OCI-LY3 (cell line): ENCODE results near the gene ANKRD11.

Experiments
- H2AFZ ChIP-seq: fragments of 200-600, 300-600 bp; shearing (Covaris generic); 2 replicates; pipeline ENCODE4 v1.6.0; 2014; ENCODE audit warnings: antibody characterized with exemption, low read depth, low read length
- H3K27ac ChIP-seq: fragments of 200-600, 300-600 bp; sonication (generic); 2 replicates; pipeline ENCODE4 v1.5.1; 2014; ENCODE audit warnings: mild to moderate bottlenecking, low read length, moderate library complexity, mixed read lengths
- H3K27me3 ChIP-seq: fragments of 200-600, 300-600 bp; sonication (generic); 2 replicates; pipeline ENCODE4 v1.6.1; 2014; ENCODE audit warnings: low read depth, low read length, mixed read lengths
- H3K36me3 ChIP-seq: fragments of 200-600, 300-600 bp; sonication (generic); replicated peaks from 2 replicates; pipeline ENCODE3; 2014; ENCODE audit warnings: low read depth, low read length, mixed read lengths
- H3K4me1 ChIP-seq: fragments of 300-600, 200-600 bp; sonication (generic); 2 replicates; pipeline ENCODE4 v1.6.1; 2014; ENCODE audit warnings: low read length, mixed read lengths
- H3K4me2 ChIP-seq: fragments of 200-600, 300-600 bp; sonication (generic); 2 replicates; pipeline ENCODE4 v1.6.1; 2014; ENCODE audit warnings: low read length, mixed read lengths
- H3K4me3 ChIP-seq: fragments of 300-600, 200-600 bp; sonication (generic); 2 replicates; pipeline ENCODE4 v1.5.1; 2014; ENCODE audit warnings: antibody characterized with exemption, mild to moderate bottlenecking, low read length, moderate library complexity
- H3K79me2 ChIP-seq: fragments of 300-600, 200-600 bp; shearing (Covaris generic); 2 replicates; pipeline ENCODE4 v1.6.1; 2014; ENCODE audit warnings: mild to moderate bottlenecking, low read length, mixed read lengths
- H3K9ac ChIP-seq: fragments of 300-600, 200-600 bp; shearing (Covaris generic); 2 replicates; pipeline ENCODE4 v1.6.0; 2014; ENCODE audit warnings: mild to moderate bottlenecking, low read length, moderate library complexity
- H3K9me3 ChIP-seq: fragments of 200-600, 300-600 bp; shearing (Covaris generic); 2 replicates; pipeline ENCODE4 v1.6.1; 2014; ENCODE audit warnings: low read length, mixed read lengths; ENCODE audit not compliant: insufficient read depth
- H4K20me1 ChIP-seq: fragments of 200-600, 300-600 bp; sonication (generic); 2 replicates; pipeline ENCODE4 v1.6.1; 2016; ENCODE audit warnings: low read length, mixed read lengths; ENCODE audit not compliant: insufficient read depth
- CTCF ChIP-seq: fragments of 200-600, 300-600 bp; sonication (generic); IDR thresholded peaks from 2 replicates; pipeline ENCODE4 v1.5.1; 2014; ENCODE audit warnings: antibody characterized with exemption, low read length, low read depth
- EZH2phosphoT487 ChIP-seq: fragments of 200-600 bp; shearing (Covaris generic); IDR thresholded peaks from 2 replicates; pipeline ENCODE4 v1.6.1; 2018; ENCODE audit warnings: antibody characterized with exemption, mixed run types, low read depth

ANKRD11 gene

DNA sequence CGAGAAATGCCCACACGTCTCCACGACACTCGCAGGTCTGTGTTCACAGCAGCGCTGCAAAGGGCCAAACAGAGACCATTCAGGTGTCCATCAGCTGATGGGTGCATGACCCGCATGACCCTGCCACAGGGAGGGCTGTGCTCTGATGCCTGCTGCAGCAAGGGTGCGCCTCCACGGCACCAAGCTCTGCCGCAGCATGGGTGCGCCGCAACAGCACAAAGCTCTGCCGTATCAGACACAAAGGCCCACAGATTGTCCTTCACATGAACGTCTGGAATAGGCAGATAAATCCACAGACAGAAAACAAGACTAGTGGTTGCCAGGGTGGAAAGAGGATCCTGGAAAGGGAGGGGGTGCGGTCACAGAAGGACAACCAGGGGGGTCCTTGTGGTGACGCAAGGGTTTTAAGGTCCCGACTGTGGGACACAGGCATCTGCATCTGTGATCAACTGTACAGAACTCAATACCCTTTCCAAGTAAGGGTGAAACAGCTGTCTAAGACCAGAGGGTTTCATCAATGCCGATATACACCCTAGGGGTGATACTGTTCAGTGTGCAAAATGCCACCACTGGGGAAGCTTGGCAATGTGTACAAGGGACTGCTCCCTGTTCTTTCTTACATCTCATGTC is 121.0 kb downstream of the ANKRD11 start:
- peaks cover 99% of the 10 kb centered on the region for H4K20me1 ChIP-seq
- no peak overlapping the region for H3K9ac ChIP-seq

DNA sequence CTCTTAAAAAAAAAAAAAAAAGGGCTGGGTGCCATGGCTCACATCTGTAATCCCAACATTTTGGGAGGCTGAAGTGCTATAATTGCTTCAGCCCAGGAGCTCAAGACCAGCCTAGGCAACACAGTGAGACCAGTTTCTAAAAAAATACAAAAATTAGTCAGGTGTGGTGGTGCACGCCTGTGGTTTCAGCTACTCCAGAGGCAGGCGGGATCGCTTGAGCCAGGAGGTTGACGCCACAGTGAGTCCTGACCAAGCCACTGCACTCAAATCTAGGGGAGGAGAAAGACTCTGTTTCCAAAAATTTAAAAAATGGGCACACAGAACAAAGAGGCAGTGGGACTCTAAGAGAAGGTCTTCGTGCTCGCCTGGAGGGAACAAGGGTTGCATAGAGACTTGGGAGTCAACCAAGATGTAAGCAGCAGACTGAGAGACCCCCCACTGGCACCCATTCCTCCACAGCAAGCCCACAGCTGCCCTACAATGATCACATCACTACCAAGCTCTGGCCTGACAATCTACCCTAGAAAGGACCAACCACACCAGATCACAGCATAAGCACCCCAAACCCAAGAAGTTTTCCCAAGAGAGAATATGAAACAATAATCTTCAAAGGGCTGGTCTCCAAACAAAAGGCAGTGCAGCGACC is 121.6 kb downstream of the ANKRD11 start:
- Histone ChIP-seq H3K27me3 (no peaks in the 10 kb centered on the region), H2AFZ (no peak overlapping the region), H3K27ac (no peak overlapping the region), H3K9me3 (no peaks in the 10 kb centered on the region), H3K36me3 (peaks cover 23% of the 10 kb centered on the region), H3K4me2 (no peak overlapping the region), H3K4me1 (peaks cover 7% of the 10 kb centered on the region; the same call in 1 of the 2 replicates), H3K9ac (no peak overlapping the region), H3K4me3 (no peak overlapping the region), H3K79me2 (peaks cover 100% of the 10 kb centered on the region), H4K20me1 (peaks cover 99% of the 10 kb centered on the region)
- no peak for TF ChIP-seq CTCF
- no peak for TF ChIP-seq EZH2phosphoT487

More for the DNA sequence above, 121.0 kb downstream of the ANKRD11 start:
- TF ChIP-seq EZH2phosphoT487 (no peak), CTCF (no peak)
- Histone ChIP-seq H2AFZ (no peak overlapping the region), H3K9me3 (no peaks in the 10 kb centered on the region), H3K79me2 (peaks cover 100% of the 10 kb centered on the region), H3K36me3 (peaks cover 23% of the 10 kb centered on the region), H3K27me3 (no peaks in the 10 kb centered on the region), H3K4me1 (peaks cover 4% of the 10 kb centered on the region; the same call in 1 of the 2 replicates), H3K27ac (no peak overlapping the region), H3K4me2 (no peak overlapping the region), H3K4me3 (no peak overlapping the region)

DNA sequence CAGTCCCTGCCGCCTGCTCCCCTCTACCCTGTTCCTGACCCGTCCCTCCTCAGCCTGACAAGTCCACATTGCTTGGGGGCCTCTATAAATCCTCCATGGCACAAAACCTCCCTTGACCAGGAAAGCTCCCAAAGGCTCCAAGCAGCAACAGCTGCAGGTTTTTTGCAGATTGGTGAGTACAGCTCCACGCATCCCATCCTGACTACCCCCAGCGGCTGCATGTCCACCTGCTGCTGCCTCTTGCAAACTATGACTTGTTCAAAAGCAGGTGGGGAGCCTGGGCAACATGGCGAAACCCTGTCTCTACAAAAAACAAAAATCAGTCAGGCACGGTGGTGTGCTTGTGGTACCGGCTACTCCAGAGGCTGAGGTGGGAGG is 122.8 kb downstream of the ANKRD11 start:
- Histone ChIP-seq H4K20me1 (peaks cover 97% of the 10 kb centered on the region), H3K9me3 (no peaks in the 10 kb centered on the region), H3K27ac (no peak overlapping the region), H3K4me1 (peaks cover 15% of the 10 kb centered on the region), H3K36me3 (peaks cover 15% of the 10 kb centered on the region), H3K4me3 (no peak overlapping the region), H2AFZ (no peak overlapping the region), H3K9ac (no peak overlapping the region), H3K79me2 (peaks cover 98% of the 10 kb centered on the region), H3K27me3 (no peaks in the 10 kb centered on the region), H3K4me2 (no peak overlapping the region)
- TF ChIP-seq CTCF (no peak), EZH2phosphoT487 (no peak)

- no peak overlapping the region for H3K9ac ChIP-seq
- H3K4me3 ChIP-seq = no peak overlapping the region
- H2AFZ ChIP-seq = no peak overlapping the region
- no peak overlapping the region for H3K4me2 ChIP-seq
- peaks cover 98% of the 10 kb centered on the region for H4K20me1 ChIP-seq
- TF ChIP-seq CTCF = no peak
- TF ChIP-seq EZH2phosphoT487 = no peak
- H3K36me3 ChIP-seq = peaks cover 13% of the 10 kb centered on the region
- H3K4me1 ChIP-seq = peaks cover 22% of the 10 kb centered on the region
- peaks cover 97% of the 10 kb centered on the region for H3K79me2 ChIP-seq
- no peaks in the 10 kb centered on the region for H3K9me3 ChIP-seq
- no peak overlapping the region for H3K27ac ChIP-seq
- H3K27me3 ChIP-seq = no peaks in the 10 kb centered on the region
Measured at GRCh38 chr16:89366561-89367537, 123.5 kb downstream of the ANKRD11 start.
